SK-N-SH treated with all-trans-retinoic acid at 6 μM for 48 hours (cell line): Measurements from ENCODE around the gene COL26A1.
"Not testable (repeated sequence)": the region's sequence is repeated elsewhere in the genome, so short reads cannot be mapped to it uniquely, and the experiment has no call there.

ENCODE experiments used
- BACH2 ChIP-seq: fragments of 250-450 bp; sonication (Bioruptor Pico); IDR thresholded peaks from 2 replicates; pipeline ENCODE4 v1.9.0; 2021; ENCODE audit warnings: mild to moderate bottlenecking, borderline replicate concordance
- ISL1 ChIP-seq: fragments of 250-450 bp; sonication (Bioruptor Pico); IDR thresholded peaks from 2 replicates; pipeline ENCODE4 v2.1.2; 2022; ENCODE audit warnings: mild to moderate bottlenecking, moderate library complexity
- OSR1 ChIP-seq: fragments of 250-450 bp; sonication (Bioruptor Pico); IDR thresholded peaks from 2 replicates; pipeline ENCODE4 v1.8.0; 2022; ENCODE audit warnings: moderate library complexity, mild to moderate bottlenecking, inconsistent platforms
- TCF4 ChIP-seq: fragments of 250-450 bp; sonication (Bioruptor Pico); IDR thresholded peaks from 2 replicates; pipeline ENCODE4 v1.8.0; 2021; ENCODE audit warnings: mild to moderate bottlenecking, moderate library complexity, borderline replicate concordance
- ZC3H10 ChIP-seq: fragments of 250-450 bp; sonication (Bioruptor Pico); IDR thresholded peaks from 2 replicates; pipeline ENCODE4 v1.5.1; 2021; ENCODE audit warnings: mild to moderate bottlenecking, moderate library complexity
- ZNF565 ChIP-seq: fragments of 450-650 bp; formaldehyde crosslinking; conservative IDR thresholded peaks from 2 replicates; pipeline ENCODE4 v1.5.0; 2020; ENCODE audit warnings: low read depth, mild to moderate bottlenecking, moderate library complexity
- ZNF70 ChIP-seq: fragments of 450-650 bp; formaldehyde crosslinking; IDR thresholded peaks from 2 replicates; pipeline ENCODE4 v1.5.0; 2020; ENCODE audit warnings: mild to moderate bottlenecking, moderate library complexity
- TF ChIP-seq, protein P1 (sequence below): fragments of 250-450 bp; sonication (Bioruptor Pico); IDR thresholded peaks from 2 replicates; pipeline ENCODE4 v1.5.1; 2021; ENCODE audit warnings: mild to moderate bottlenecking, moderate library complexity

DNA sequence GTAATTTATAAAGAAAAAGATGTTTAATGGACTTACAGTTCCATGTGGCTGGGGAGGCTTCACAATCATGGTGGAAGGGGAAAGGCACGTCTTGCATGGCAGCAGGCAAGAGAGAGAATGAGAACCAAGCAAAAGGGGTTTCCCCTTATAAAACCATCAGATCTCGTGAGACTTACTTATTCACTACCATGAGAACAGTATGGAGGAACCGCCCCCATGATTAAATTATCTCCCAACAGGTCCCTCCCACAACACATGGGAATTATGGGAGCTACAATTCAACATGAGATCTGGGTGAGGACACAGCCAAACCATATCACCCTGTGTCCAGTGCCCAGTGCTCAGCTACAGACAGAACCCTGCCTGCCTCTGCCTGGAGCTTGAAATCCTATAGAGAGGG, 197.3 kb downstream of the COL26A1 start:
- not testable (repeated sequence) for TF ChIP-seq ZNF565; BACH2 (CRISPR knock-in tag); OSR1 (CRISPR knock-in tag); ZNF70 (CRISPR knock-in tag); ZC3H10 (CRISPR knock-in tag); TCF4; ISL1 (CRISPR knock-in tag)
- TF ChIP-seq, protein P1, sequence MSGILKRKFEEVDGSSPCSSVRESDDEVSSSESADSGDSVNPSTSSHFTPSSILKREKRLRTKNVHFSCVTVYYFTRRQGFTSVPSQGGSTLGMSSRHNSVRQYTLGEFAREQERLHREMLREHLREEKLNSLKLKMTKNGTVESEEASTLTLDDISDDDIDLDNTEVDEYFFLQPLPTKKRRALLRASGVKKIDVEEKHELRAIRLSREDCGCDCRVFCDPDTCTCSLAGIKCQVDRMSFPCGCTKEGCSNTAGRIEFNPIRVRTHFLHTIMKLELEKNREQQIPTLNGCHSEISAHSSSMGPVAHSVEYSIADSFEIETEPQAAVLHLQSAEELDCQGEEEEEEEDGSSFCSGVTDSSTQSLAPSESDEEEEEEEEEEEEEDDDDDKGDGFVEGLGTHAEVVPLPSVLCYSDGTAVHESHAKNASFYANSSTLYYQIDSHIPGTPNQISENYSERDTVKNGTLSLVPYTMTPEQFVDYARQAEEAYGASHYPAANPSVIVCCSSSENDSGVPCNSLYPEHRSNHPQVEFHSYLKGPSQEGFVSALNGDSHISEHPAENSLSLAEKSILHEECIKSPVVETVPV (CRISPR knock-in tag): not testable (repeated sequence)
